ENCODE results near the gene ELMO1.

ELMO1 gene

GRCh38 chr7:36961097-36961496, 487.6 kb downstream of the ELMO1 start:
- no peak for DNase-seq

- DNase-seq: no peak
Observed at GRCh38 chr7:36960105-36960504, 488.6 kb downstream of the ELMO1 start.

- DNase-seq: no peak
Observed at GRCh38 chr7:36958111-36958733, 490.4 kb downstream of the ELMO1 start.

GRCh38 chr7:36957620-36958019, 491.0 kb downstream of the ELMO1 start:
- no peak for DNase-seq

GRCh38 chr7:36956814-36957213, 491.9 kb downstream of the ELMO1 start:
- DNase-seq: no peak

- no peak for DNase-seq
Observed at GRCh38 chr7:36955456-36956129, 493.1 kb downstream of the ELMO1 start.

GRCh38 chr7:36951257-36951697, 497.4 kb downstream of the ELMO1 start:
- DNase-seq: no peak

GRCh38 chr7:36949711-36950600, 498.7 kb downstream of the ELMO1 start:
- no peak for DNase-seq

- no peak for DNase-seq
Observed at GRCh38 chr7:36946401-36946739, 502.3 kb downstream of the ELMO1 start.

- no peak for DNase-seq
Observed at GRCh38 chr7:36945612-36946400, 502.9 kb downstream of the ELMO1 start.

GRCh38 chr7:36944838-36945237, 503.8 kb downstream of the ELMO1 start:
- DNase-seq: no peak

GRCh38 chr7:36943591-36944435, 504.9 kb downstream of the ELMO1 start:
- DNase-seq: no peak

- no peak for DNase-seq
Observed at GRCh38 chr7:36942955-36943354, 505.7 kb downstream of the ELMO1 start.

GRCh38 chr7:36942541-36942940, 506.1 kb downstream of the ELMO1 start:
- no peak for DNase-seq

- no peak for DNase-seq
Observed at GRCh38 chr7:36942025-36942424, 506.6 kb downstream of the ELMO1 start.

- no peak for DNase-seq
Observed at GRCh38 chr7:36941359-36941758, 507.3 kb downstream of the ELMO1 start.

GRCh38 chr7:36939816-36940215, 508.8 kb downstream of the ELMO1 start:
- no peak for DNase-seq

GRCh38 chr7:36937754-36938563, 510.7 kb downstream of the ELMO1 start:
- DNase-seq: no peak

GRCh38 chr7:36931892-36932291, 516.8 kb downstream of the ELMO1 start:
- no peak for DNase-seq

GRCh38 chr7:36929791-36930190, 518.9 kb downstream of the ELMO1 start:
- no peak for DNase-seq

GRCh38 chr7:36928718-36929117, 519.9 kb downstream of the ELMO1 start:
- no peak for DNase-seq

Measured in activated CD4-positive, alpha-beta T cell treated with anti-CD3 and anti-CD28 coated beads for 1 hour (primary cell).